Ovary (tissue), 3 donors: ENCODE measurements around the gene UBB.

Source experiments
- EP300 ChIP-seq: sonication (generic); formaldehyde crosslinking; IDR thresholded peaks from one replicate; pipeline ENCODE4 v1.6.1; 2017; ENCODE audit warnings: antibody characterized with exemption
- POLR2A ChIP-seq: fragments of 450-650 bp; IDR thresholded peaks from one replicate; pipeline ENCODE4 v1.6.1; 2017; ENCODE audit warnings: antibody characterized with exemption, mild to moderate bottlenecking, moderate library complexity
- TF ChIP-seq, protein P1 (sequence below), 3 donors: fragments of 450-650 bp in 2 of 3; fragments of 200-600 bp in 1 of 3; IDR thresholded peaks; one replicate each; pipeline versions ENCODE4 v1.5.1 to v1.8.0; 2016 to 2022; ENCODE audit warnings: antibody characterized with exemption in 3 of 3, mild to moderate bottlenecking in 1 of 3
- donor health status: DM: no; HTN: no; CAD: no.

DNA sequence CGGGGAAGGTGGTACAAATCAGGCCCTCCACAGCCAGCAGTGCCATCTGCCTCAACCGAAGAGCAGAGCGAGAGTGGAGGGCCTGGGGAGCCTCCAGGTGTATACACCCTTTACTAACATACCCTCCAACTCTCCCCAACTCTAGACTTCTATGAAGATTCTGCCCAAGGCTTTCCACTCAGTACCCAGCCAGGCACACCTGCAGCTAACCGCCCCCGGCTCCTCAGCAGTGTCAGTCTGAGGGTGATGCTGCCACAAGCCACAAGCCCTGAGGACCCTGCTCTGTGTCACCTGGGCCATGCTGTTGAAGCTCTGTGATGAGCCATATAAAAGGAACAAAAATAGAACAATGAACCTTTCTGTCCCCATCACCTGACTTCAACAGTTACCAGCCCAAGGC is 31.5 kb upstream of the UBB start:
- TF ChIP-seq, protein P1, sequence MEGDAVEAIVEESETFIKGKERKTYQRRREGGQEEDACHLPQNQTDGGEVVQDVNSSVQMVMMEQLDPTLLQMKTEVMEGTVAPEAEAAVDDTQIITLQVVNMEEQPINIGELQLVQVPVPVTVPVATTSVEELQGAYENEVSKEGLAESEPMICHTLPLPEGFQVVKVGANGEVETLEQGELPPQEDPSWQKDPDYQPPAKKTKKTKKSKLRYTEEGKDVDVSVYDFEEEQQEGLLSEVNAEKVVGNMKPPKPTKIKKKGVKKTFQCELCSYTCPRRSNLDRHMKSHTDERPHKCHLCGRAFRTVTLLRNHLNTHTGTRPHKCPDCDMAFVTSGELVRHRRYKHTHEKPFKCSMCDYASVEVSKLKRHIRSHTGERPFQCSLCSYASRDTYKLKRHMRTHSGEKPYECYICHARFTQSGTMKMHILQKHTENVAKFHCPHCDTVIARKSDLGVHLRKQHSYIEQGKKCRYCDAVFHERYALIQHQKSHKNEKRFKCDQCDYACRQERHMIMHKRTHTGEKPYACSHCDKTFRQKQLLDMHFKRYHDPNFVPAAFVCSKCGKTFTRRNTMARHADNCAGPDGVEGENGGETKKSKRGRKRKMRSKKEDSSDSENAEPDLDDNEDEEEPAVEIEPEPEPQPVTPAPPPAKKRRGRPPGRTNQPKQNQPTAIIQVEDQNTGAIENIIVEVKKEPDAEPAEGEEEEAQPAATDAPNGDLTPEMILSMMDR (IDR thresholded peaks at IDR 0.05), result no peak
- TF ChIP-seq POLR2A, result no peak
- TF ChIP-seq EP300, result no peak
